Measurements from ENCODE around the gene RRAGB. TPM values are rescaled to one million over a fixed set of nuclear protein-coding genes. Genes with fewer than 3 reads are reported as not detected.
"Not testable (repeated sequence)": the region's sequence is repeated elsewhere in the genome, so short reads cannot be mapped to it uniquely, and the experiment has no call there.

The RRAGB gene
- total and polyA plus RNA-seq, 2 donors (not counting 1 experiment from before 2014, with no cell fraction given): 21.3 to 31.4 TPM

DNA sequence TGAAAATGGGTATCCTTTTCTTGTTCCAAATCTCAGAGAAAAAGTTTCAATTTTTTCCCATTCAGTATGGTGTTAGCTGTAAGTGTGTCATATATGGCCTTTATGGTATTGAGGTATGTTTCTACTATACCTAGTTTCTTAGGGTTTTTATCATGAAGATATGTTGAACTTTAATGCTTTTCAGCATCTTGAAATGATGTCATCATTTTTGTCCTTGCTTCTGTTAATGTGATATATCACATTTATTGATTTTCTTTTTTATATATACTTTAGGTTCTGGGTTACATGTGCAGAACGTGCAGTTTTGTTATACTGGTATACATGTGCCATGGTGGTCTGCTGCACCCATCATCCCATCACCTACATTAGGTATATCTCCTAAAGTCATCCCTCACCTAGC lies 49.5 kb upstream of the RRAGB start:
- H3K4me1 ChIP-seq (ENCODE audit: control insufficient read depth in 2 of 2, insufficient read depth in 2 of 2, low read length in 2 of 2): no peaks in the 10 kb centered on the region
- H3K9me3 ChIP-seq (ENCODE audit: control extremely low read depth in 1 of 3, control insufficient read depth in 2 of 3, insufficient read depth in 1 of 3, low read length in 2 of 3): no peaks in the 10 kb centered on the region
- WGBS (ENCODE audit: insufficient coverage): no CpG with 5 or more reads among the region's 1 CpG
- Mint-ChIP-seq H3K4me3 (no peak overlapping the region), H3K4me1 (no peaks in the 10 kb centered on the region), H3K9me3 (ENCODE audit: insufficient read depth) (no peaks in the 10 kb centered on the region), H3K27me3 (peaks cover 2% of the 10 kb centered on the region), H3K27ac (no peak overlapping the region)
- H3K27ac ChIP-seq (ENCODE audit: low read length in 2 of 2): no peak overlapping the region
- intact Hi-C loops (cut with micrococcal nuclease): no loop called here
- H3K9ac ChIP-seq (ENCODE audit: low read length): no peak overlapping the region
- H3K27me3 ChIP-seq (replicated peaks in 1 of 4; ENCODE audit: control extremely low read depth in 1 of 4, control insufficient read depth in 3 of 4, insufficient read depth in 4 of 4, low read length in 3 of 4): no peaks in the 10 kb centered on the region
- no peaks in the 10 kb centered on the region for H3K79me2 ChIP-seq (ENCODE audit: control insufficient read depth, insufficient read depth, low read length)
- no peaks in the 10 kb centered on the region for H3K36me3 ChIP-seq (replicated peaks in 1 of 2; ENCODE audit: control extremely low read depth in 1 of 2, control insufficient read depth in 1 of 2, extremely low read depth in 1 of 2, insufficient read depth in 2 of 2, low read length in 1 of 2)
- DNase-seq (no peak), ATAC-seq (ENCODE audit: low read depth) (no peak)
- H3K4me2 ChIP-seq (replicated peaks; ENCODE audit: low read depth, low read length, poor library complexity, severe bottlenecking): no peak overlapping the region
- ChIA-PET POLR2A (no interaction called here), CTCF (no interaction called here)
- H2AFZ ChIP-seq (ENCODE audit: insufficient read depth, low read depth, low read length, poor library complexity, severe bottlenecking): no peak overlapping the region
- no peak for TF ChIP-seq EZH2 (IDR thresholded peaks at IDR 0.05; ENCODE audit: borderline replicate concordance, insufficient read depth, low read depth, low read length, poor library complexity, severe bottlenecking)
- TF ChIP-seq, protein P1, sequence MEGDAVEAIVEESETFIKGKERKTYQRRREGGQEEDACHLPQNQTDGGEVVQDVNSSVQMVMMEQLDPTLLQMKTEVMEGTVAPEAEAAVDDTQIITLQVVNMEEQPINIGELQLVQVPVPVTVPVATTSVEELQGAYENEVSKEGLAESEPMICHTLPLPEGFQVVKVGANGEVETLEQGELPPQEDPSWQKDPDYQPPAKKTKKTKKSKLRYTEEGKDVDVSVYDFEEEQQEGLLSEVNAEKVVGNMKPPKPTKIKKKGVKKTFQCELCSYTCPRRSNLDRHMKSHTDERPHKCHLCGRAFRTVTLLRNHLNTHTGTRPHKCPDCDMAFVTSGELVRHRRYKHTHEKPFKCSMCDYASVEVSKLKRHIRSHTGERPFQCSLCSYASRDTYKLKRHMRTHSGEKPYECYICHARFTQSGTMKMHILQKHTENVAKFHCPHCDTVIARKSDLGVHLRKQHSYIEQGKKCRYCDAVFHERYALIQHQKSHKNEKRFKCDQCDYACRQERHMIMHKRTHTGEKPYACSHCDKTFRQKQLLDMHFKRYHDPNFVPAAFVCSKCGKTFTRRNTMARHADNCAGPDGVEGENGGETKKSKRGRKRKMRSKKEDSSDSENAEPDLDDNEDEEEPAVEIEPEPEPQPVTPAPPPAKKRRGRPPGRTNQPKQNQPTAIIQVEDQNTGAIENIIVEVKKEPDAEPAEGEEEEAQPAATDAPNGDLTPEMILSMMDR (IDR thresholded peaks at IDR 0.05): no peak
- no peak overlapping the region for H3K4me3 ChIP-seq (ENCODE audit: control extremely low read depth in 1 of 5, extremely low read depth in 1 of 5, insufficient read depth in 1 of 5, low read depth in 2 of 5, low read length in 4 of 5)
- no peaks in the 10 kb centered on the region for H4K20me1 ChIP-seq (ENCODE audit: control insufficient read depth, insufficient read depth, low read length, poor library complexity, severe bottlenecking)

DNA sequence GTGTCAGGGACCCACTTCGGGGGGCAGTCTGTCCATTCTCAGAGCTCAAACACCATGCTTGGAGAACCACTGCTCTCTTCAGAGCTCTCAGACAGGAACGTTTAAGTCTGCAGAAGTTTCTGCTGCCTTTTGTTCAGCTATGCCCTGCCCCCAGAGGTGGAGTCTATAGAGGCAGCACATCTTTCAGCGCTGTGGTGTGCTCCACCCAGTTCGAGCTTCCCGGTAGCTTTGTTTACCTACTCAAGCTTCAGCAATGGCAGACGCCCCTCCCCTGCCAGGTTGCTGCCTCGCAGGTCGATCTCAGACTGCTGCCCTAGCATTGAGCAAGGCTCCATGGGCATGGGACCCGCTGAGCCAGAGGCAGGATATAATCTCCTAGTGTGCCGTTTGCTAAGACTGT lies 29.0 kb upstream of the RRAGB start:
- intact Hi-C loops (cut with micrococcal nuclease); H3K27me3 ChIP-seq (replicated peaks in 1 of 4; ENCODE audit: control extremely low read depth in 1 of 4, control insufficient read depth in 3 of 4, insufficient read depth in 4 of 4, low read length in 3 of 4); H3K9me3 Mint-ChIP-seq (ENCODE audit: insufficient read depth); H3K27me3 Mint-ChIP-seq; H3K9me3 ChIP-seq (ENCODE audit: control extremely low read depth in 1 of 3, control insufficient read depth in 2 of 3, insufficient read depth in 1 of 3, low read length in 2 of 3); H3K9ac ChIP-seq (ENCODE audit: low read length); H3K4me3 ChIP-seq (ENCODE audit: control extremely low read depth in 1 of 5, extremely low read depth in 1 of 5, insufficient read depth in 1 of 5, low read depth in 2 of 5, low read length in 4 of 5); ATAC-seq (ENCODE audit: low read depth); H3K4me3 Mint-ChIP-seq; H3K4me1 Mint-ChIP-seq; DNase-seq; H3K27ac ChIP-seq (ENCODE audit: low read length in 2 of 2); H4K20me1 ChIP-seq (ENCODE audit: control insufficient read depth, insufficient read depth, low read length, poor library complexity, severe bottlenecking); POLR2A ChIA-PET; CTCF ChIA-PET; H3K4me1 ChIP-seq (ENCODE audit: control insufficient read depth in 2 of 2, insufficient read depth in 2 of 2, low read length in 2 of 2); H3K27ac Mint-ChIP-seq; H3K36me3 ChIP-seq (replicated peaks in 1 of 2; ENCODE audit: control extremely low read depth in 1 of 2, control insufficient read depth in 1 of 2, extremely low read depth in 1 of 2, insufficient read depth in 2 of 2, low read length in 1 of 2); H3K79me2 ChIP-seq (ENCODE audit: control insufficient read depth, insufficient read depth, low read length); H3K4me2 ChIP-seq (replicated peaks; ENCODE audit: low read depth, low read length, poor library complexity, severe bottlenecking); H2AFZ ChIP-seq (ENCODE audit: insufficient read depth, low read depth, low read length, poor library complexity, severe bottlenecking): not testable (repeated sequence)
- 94% methylated on average over 3 of the region's 10 CpGs for WGBS (ENCODE audit: insufficient coverage)
